HCT116 (cell line): ENCODE measurements around the gene TPD52L1.

ENCODE experiments used
- EZH2 ChIP-seq: fragments of 200-600 bp; sonication (generic); IDR thresholded peaks from 2 replicates; pipeline ENCODE4 v1.6.1; 2017; ENCODE audit warnings: antibody characterized with exemption, mixed run types
- POLR2AphosphoS5 ChIP-seq: IDR thresholded peaks from 2 replicates; pipeline ENCODE4 v1.6.1; 2011; ENCODE audit warnings: mild to moderate bottlenecking, low read depth, low read length, moderate library complexity
- SIN3A ChIP-seq: IDR thresholded peaks from 2 replicates; pipeline ENCODE4 v1.6.1; 2012; ENCODE audit warnings: low read depth
- TCF7L2 ChIP-seq: IDR thresholded peaks from 2 replicates; pipeline ENCODE4 v1.7.0; 2011; ENCODE audit warnings: borderline replicate concordance, inconsistent platforms; ENCODE audit not compliant: insufficient read depth, insufficient read length; ENCODE audit errors: extremely low read depth
- TF ChIP-seq, protein P1 (sequence below): IDR thresholded peaks from 2 replicates; pipeline ENCODE4 v1.6.1; 2012; ENCODE audit warnings: low read depth
- TF ChIP-seq, protein P2 (sequence below), 3 experiments: fragments of 200-600 bp in 1 of 3; sonication (generic) in 1 of 3; IDR thresholded peaks in 2 of 3; conservative IDR thresholded peaks in 1 of 3; 2 replicates each; pipeline ENCODE4 v1.5.1; 2012 to 2017; ENCODE audit warnings: low read depth in 2 of 3, low read length in 2 of 3, antibody characterized with exemption in 1 of 3, borderline replicate concordance in 1 of 3, control low read depth in 1 of 3, mild to moderate bottlenecking in 1 of 3, mixed read lengths in 1 of 3, mixed run types in 1 of 3, moderate library complexity in 1 of 3; ENCODE audit not compliant: insufficient read depth in 1 of 3

- TF ChIP-seq, protein P1, sequence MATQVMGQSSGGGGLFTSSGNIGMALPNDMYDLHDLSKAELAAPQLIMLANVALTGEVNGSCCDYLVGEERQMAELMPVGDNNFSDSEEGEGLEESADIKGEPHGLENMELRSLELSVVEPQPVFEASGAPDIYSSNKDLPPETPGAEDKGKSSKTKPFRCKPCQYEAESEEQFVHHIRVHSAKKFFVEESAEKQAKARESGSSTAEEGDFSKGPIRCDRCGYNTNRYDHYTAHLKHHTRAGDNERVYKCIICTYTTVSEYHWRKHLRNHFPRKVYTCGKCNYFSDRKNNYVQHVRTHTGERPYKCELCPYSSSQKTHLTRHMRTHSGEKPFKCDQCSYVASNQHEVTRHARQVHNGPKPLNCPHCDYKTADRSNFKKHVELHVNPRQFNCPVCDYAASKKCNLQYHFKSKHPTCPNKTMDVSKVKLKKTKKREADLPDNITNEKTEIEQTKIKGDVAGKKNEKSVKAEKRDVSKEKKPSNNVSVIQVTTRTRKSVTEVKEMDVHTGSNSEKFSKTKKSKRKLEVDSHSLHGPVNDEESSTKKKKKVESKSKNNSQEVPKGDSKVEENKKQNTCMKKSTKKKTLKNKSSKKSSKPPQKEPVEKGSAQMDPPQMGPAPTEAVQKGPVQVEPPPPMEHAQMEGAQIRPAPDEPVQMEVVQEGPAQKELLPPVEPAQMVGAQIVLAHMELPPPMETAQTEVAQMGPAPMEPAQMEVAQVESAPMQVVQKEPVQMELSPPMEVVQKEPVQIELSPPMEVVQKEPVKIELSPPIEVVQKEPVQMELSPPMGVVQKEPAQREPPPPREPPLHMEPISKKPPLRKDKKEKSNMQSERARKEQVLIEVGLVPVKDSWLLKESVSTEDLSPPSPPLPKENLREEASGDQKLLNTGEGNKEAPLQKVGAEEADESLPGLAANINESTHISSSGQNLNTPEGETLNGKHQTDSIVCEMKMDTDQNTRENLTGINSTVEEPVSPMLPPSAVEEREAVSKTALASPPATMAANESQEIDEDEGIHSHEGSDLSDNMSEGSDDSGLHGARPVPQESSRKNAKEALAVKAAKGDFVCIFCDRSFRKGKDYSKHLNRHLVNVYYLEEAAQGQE: no peak
- TF ChIP-seq TCF7L2: no peak
- TF ChIP-seq, protein P2, sequence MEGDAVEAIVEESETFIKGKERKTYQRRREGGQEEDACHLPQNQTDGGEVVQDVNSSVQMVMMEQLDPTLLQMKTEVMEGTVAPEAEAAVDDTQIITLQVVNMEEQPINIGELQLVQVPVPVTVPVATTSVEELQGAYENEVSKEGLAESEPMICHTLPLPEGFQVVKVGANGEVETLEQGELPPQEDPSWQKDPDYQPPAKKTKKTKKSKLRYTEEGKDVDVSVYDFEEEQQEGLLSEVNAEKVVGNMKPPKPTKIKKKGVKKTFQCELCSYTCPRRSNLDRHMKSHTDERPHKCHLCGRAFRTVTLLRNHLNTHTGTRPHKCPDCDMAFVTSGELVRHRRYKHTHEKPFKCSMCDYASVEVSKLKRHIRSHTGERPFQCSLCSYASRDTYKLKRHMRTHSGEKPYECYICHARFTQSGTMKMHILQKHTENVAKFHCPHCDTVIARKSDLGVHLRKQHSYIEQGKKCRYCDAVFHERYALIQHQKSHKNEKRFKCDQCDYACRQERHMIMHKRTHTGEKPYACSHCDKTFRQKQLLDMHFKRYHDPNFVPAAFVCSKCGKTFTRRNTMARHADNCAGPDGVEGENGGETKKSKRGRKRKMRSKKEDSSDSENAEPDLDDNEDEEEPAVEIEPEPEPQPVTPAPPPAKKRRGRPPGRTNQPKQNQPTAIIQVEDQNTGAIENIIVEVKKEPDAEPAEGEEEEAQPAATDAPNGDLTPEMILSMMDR (IDR thresholded peaks at IDR 0.05 in 2 of 3, conservative IDR thresholded peaks at IDR 0.05 in 1 of 3; ENCODE audit: borderline replicate concordance in 1 of 3, insufficient read depth in 1 of 3, low read depth in 2 of 3, low read length in 2 of 3): no peak
- TF ChIP-seq SIN3A: no peak
- no peak for TF ChIP-seq POLR2AphosphoS5
- no peak for TF ChIP-seq EZH2
These were observed 94.6 kb downstream of the TPD52L1 start for GRCh38 chr6:125248136-125248535.
